Karpas-422 (cell line): Measurements from ENCODE around the gene ANKRD13D. TPM values are rescaled to one million over a fixed set of nuclear protein-coding genes. Genes with fewer than 3 reads are reported as not detected.

Experiments
- DNase-seq: peaks from one replicate; pipeline ENCODE4 v3.0.0-alpha.2; 2015
- H2AFZ ChIP-seq: fragments of 200-600 bp; sonication (generic); 2 replicates; pipeline ENCODE4 v1.6.1; 2014; ENCODE audit warnings: antibody characterized with exemption, low read length, mixed read lengths
- H3K27ac ChIP-seq: fragments of 200-600 bp; sonication (generic); 2 replicates; pipeline ENCODE4 v1.5.1; 2014; ENCODE audit warnings: mild to moderate bottlenecking, low read length, moderate library complexity
- H3K27me3 ChIP-seq: fragments of 200-600 bp; sonication (generic); 2 replicates; pipeline ENCODE4 v1.6.1; 2014; ENCODE audit warnings: low read length, mixed read lengths
- H3K36me3 ChIP-seq: fragments of 200-600 bp; sonication (generic); 2 replicates; pipeline ENCODE4 v1.6.1; 2014; ENCODE audit warnings: low read length, mixed read lengths; ENCODE audit not compliant: insufficient read depth
- H3K4me1 ChIP-seq: fragments of 200-600 bp; sonication (generic); 2 replicates; pipeline ENCODE4 v1.6.1; 2014; ENCODE audit warnings: mild to moderate bottlenecking, low read length, mixed read lengths
- H3K4me2 ChIP-seq: fragments of 200-600 bp; sonication (generic); 2 replicates; pipeline ENCODE4 v1.6.1; 2014; ENCODE audit warnings: low read length, low read depth, mild to moderate bottlenecking; ENCODE audit not compliant: poor library complexity, severe bottlenecking
- H3K4me3 ChIP-seq: fragments of 200-600 bp; sonication (generic); 2 replicates; pipeline ENCODE4 v1.5.1; 2014; ENCODE audit warnings: mild to moderate bottlenecking, antibody characterized with exemption, low read length, mixed read lengths
- H3K79me2 ChIP-seq: fragments of 200-600 bp; sonication (generic); 2 replicates; pipeline ENCODE4 v1.6.1; 2014; ENCODE audit warnings: mild to moderate bottlenecking, low read length, mixed read lengths
- H3K9ac ChIP-seq: fragments of 200-600 bp; sonication (generic); 2 replicates; pipeline ENCODE4 v1.6.0; 2014; ENCODE audit warnings: low read length
- H3K9me2 ChIP-seq: fragments of 200-600 bp; sonication (generic), shearing (Covaris generic); replicated peaks from 2 replicates; pipeline ENCODE4 v1.6.0; 2014; ENCODE audit warnings: mild to moderate bottlenecking, low read length, moderate library complexity; ENCODE audit not compliant: insufficient read depth
- H3K9me3 ChIP-seq: fragments of 300-700, 200-600 bp; sonication (generic); 2 replicates; pipeline ENCODE4 v1.6.1; 2014; ENCODE audit warnings: low read length, mixed read lengths
- H4K20me1 ChIP-seq: fragments of 200-600 bp; sonication (generic); 2 replicates; pipeline ENCODE4 v1.6.1; 2014; ENCODE audit warnings: mild to moderate bottlenecking, antibody characterized with exemption, low read length, low read depth; ENCODE audit not compliant: insufficient read depth
- total RNA-seq: library from RNA; depleted of rRNA; stranded (reverse); fragments of >200 nt; shearing (Covaris generic); gene quantifications from 2 replicates; pipeline ENCODE4 v1.2.3, GENCODE V29; 2014; ENCODE audit warnings: low replicate concordance

Gene ANKRD13D
- total RNA-seq, 1 experiment from 2014 or later, result 31.3 TPM

DNA sequence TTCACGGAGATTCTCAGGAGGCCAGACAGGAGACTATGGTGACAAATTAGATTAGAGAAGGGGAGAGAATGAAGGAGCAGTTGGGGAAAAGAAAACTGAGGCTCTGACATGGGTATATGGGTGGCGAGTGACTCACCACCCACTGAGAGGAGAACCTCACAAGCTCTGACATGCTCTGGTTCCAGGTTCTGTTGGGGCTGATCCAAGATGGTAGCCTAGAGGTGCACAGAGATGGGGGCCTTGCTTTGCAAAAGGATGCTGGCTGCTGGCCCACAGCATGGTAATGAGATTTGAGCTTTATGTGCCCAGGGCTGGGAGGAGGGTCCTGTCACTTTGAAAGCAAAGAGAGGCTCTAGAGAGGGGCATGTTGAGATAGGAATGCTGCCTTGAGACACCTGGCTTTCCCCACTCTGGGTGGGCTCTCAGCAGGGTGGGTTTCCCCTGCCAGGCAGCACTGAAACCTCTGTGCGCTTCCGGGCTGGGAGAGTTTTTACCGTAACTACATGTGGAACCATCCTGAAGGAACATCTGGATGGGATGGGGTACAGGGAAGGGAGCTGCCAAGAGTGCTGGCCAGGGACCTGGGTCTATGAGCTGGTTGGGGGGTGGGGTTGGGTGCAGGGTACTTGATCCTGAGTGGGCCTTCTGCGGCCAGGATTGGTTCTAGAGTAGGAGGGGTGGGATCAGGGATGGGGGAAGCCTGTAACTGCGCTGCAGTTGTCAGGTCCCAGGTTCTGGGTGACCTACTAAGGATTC is 24.0 kb upstream of the ANKRD13D start:
- Histone ChIP-seq H3K79me2 (peaks cover 31% of the 10 kb centered on the region), H2AFZ (no peak overlapping the region), H3K4me2 (no peak overlapping the region), H3K27ac (no peak overlapping the region), H3K9ac (no peak overlapping the region), H3K4me1 (peaks cover 40% of the 10 kb centered on the region), H3K36me3 (peaks cover 11% of the 10 kb centered on the region; the same call in 1 of the 2 replicates), H3K4me3 (no peak overlapping the region), H3K27me3 (no peaks in the 10 kb centered on the region), H4K20me1 (peaks cover 7% of the 10 kb centered on the region; the same call in 1 of the 2 replicates), H3K9me3 (no peaks in the 10 kb centered on the region), H3K9me2 (no peaks in the 10 kb centered on the region)
- DNase-seq, result no peak

DNA sequence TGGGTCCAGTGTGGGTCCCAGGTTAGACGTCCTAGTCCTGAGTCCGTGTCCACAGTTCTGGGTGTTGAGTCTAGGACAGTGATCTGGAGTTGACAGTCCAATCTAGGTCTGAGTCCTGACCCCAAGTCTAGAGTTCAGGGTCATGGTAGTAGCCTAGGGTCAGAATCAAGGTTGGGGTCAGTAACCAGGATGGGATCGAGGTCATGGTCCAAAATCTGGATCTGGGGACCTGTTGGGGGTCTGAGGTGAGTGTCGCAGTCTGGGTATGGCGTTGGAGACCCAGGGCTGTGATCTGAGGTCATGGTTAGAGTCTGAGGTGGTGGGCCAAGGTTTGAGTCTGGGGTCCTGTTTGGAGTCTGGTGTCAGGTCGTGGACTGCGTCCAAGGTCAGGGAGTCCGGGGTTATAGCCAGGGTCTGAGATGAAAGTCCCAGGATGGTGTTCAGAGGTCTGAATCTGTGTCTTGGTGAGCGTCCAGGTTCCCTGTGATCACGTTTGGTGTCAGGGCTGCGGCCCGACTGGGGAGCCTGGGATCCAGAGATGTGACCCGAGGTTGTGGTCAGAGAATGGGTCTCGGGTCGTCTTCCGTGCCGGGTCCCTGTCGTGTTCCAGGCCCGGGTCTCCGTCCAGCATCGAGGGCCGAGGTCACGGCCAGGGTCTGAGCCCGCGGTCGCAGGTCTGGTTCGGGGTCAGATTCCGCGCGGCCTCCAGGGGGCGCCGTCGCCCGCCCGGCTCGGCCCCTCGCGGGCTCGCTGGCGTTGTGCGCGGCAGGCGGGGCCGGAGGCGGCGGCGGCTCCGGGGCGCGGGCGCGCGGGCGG is 23.3 kb upstream of the ANKRD13D start:
- no peak overlapping the region for H3K27ac ChIP-seq
- H3K27me3 ChIP-seq, result no peaks in the 10 kb centered on the region
- H3K4me1 ChIP-seq, result peaks cover 48% of the 10 kb centered on the region
- peak overlapping the region; percentile 34 for H3K4me3 ChIP-seq
- H3K9ac ChIP-seq, result peak overlapping the region; percentile 46
- peak; percentile 89 for DNase-seq
- H3K9me2 ChIP-seq, result no peaks in the 10 kb centered on the region
- H3K36me3 ChIP-seq, result peaks cover 11% of the 10 kb centered on the region; the same call in 1 of the 2 replicates
- peak overlapping the region; percentile 44 for H3K4me2 ChIP-seq
- peaks cover 7% of the 10 kb centered on the region; the same call in 1 of the 2 replicates for H4K20me1 ChIP-seq
- H3K79me2 ChIP-seq, result peaks cover 39% of the 10 kb centered on the region
- H3K9me3 ChIP-seq, result no peaks in the 10 kb centered on the region
- H2AFZ ChIP-seq, result no peak overlapping the region

DNA sequence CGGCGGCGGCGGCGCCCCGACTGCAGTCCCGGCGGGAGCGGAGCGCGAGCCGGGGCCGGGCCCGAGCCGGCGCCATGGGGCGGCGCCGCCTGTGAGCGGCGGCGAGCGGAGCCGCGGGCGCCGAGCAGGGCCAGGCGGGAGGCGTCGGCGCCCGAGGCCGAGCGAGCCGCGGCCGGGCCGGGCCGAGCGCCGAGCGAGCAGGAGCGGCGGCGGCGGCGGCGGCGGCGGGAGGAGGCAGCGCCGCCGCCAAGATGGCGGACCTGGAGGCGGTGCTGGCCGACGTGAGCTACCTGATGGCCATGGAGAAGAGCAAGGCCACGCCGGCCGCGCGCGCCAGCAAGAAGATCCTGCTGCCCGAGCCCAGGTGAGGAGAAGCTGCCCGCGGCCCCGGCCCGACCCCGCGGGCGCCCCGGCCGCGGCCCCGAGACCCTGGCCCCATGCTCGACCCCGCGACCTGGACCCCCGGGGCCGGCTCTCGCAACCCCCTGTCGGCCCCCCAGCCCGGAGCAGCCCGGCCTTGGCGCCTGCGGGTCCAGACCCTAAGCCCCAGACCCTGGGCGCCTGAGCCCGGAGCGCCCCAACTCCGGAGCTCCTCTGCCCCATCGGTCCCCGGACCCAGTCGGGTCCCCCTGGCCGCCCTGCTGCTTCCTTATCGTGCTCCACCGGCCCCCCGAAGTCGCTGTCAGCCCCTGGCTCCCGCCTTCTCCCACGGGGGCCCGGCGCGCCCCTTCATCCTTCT is 22.5 kb upstream of the ANKRD13D start, which contains the start of gene GRK2:
Gene GRK2 (plus strand): TSS at position 25 of the 739 bp plus-strand sequence. CDS start 227 bp downstream, at position 252.
- DNase-seq, result peak; percentile 86

DNA sequence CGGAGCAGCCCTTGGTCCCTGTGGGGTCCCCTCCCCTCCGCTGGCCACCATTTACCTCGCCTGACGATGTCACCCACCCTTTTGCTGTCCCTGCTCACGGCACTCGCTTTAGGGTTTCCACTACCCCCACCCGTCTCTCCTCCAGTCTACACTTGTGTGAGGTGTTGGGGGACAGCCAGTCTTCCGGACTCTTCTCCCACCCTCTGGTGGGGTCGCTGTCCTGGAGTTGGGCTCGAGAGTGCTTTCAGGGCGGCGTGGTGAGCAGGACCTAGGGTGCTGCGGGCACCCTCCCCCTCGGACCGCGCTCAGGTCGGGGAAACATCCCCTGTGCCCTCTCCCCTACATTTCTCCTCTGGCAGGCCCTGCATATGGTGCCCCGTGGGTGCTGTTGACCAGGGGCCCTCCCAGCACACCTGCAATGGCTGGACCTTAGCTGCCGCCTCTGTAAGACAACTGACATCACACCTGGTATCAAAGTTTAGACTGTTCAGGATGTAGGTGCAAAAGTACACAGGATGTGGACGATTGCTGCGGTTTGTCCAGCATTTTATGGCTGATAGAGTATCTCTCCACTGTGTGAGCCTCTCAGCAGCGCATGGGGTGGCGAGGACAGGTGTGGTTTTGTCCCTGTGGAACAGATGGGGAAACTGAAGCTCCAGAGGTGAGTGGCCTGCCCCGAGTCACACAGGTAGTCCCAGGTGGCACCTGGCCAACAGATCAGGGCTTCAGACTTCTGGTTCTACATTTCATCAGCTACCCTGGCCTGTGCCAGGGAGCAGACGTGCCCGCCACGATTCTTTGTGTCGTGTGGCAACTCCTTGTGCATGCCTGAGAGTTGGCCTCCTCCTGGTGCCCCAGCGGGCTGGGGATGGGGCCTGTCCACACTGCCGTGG is 21.7 kb upstream of the ANKRD13D start:
- Histone ChIP-seq H3K79me2 (peaks cover 55% of the 10 kb centered on the region), H3K27ac (peak overlapping the region; percentile 96), H3K4me1 (peaks cover 63% of the 10 kb centered on the region), H3K9me2 (no peaks in the 10 kb centered on the region), H4K20me1 (peaks cover 7% of the 10 kb centered on the region; the same call in 1 of the 2 replicates), H3K4me3 (peak overlapping the region; percentile 87), H3K9me3 (no peaks in the 10 kb centered on the region), H2AFZ (no peak overlapping the region), H3K27me3 (no peaks in the 10 kb centered on the region), H3K36me3 (peaks cover 11% of the 10 kb centered on the region; the same call in 1 of the 2 replicates), H3K4me2 (peak overlapping the region; percentile 86), H3K9ac (peak overlapping the region; percentile 89)
- DNase-seq, result peak; percentile 64

More for the DNA sequence above, 22.5 kb upstream of the ANKRD13D start, which contains the start of gene GRK2:
- Histone ChIP-seq H3K4me2 (peak within 1 kb of the TSS; percentile 86), H3K79me2 (peaks cover 46% of the 10 kb centered on the region), H3K9me3 (no peaks in the 10 kb centered on the region), H2AFZ (no peak within 1 kb of the TSS), H3K4me3 (peak within 1 kb of the TSS; percentile 87), H3K36me3 (peaks cover 11% of the 10 kb centered on the region; the same call in 1 of the 2 replicates), H3K9me2 (no peaks in the 10 kb centered on the region), H4K20me1 (peaks cover 7% of the 10 kb centered on the region; the same call in 1 of the 2 replicates), H3K27ac (peak within 1 kb of the TSS; percentile 96), H3K27me3 (no peaks in the 10 kb centered on the region), H3K4me1 (peaks cover 56% of the 10 kb centered on the region), H3K9ac (peak within 1 kb of the TSS; percentile 89)

DNA sequence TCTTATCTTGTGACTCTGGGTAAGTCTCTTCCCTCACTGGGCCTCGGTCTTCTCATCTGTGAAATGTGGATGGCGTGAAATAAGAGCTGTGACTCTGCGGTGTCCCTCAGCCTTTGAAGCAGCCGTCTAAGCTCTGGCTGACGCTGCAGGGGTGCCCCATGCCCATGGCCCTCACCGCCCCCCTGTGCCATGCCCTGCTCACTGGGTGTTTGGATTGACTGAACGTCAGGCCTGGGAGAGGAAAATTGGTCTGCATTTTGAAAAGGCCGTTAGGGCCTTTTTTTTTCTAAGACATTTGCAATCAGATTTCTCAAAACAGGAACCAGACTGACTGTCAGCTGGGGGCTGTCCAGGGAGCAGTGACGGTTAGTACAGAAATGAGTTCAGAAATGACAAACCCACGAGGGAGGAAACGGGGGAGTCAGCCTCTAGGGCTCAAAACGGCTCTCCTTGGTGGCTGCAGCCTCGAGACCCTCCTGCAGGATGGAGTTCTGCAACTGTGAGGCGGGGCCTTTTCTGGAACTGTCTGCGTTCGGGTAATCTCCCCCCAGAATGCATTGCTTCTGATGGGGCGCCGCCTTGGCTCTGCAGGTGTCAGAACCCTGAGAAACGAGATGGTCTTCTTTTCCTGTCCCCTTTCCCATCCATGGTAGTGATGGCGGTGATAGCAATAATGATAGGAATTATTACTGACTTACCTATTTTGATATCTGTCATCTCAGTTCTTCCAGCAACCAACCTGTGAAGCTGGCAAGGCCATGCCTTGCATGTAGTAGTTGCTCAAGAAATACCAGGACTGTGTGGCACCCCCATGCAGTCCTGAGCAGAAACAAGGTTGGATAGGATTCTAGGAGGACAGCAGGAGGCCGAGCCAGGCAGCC is 20.8 kb upstream of the ANKRD13D start:
- H3K4me1 ChIP-seq, result peaks cover 65% of the 10 kb centered on the region
- peak overlapping the region; percentile 87 for H3K4me3 ChIP-seq
- no peaks in the 10 kb centered on the region for H3K9me2 ChIP-seq
- peaks cover 63% of the 10 kb centered on the region for H3K79me2 ChIP-seq
- peak overlapping the region; percentile 89 for H3K9ac ChIP-seq
- H4K20me1 ChIP-seq, result peaks cover 7% of the 10 kb centered on the region; the same call in 1 of the 2 replicates
- no peak overlapping the region for H2AFZ ChIP-seq
- no peaks in the 10 kb centered on the region for H3K9me3 ChIP-seq
- peak overlapping the region; percentile 96 for H3K27ac ChIP-seq
- DNase-seq, result peak; percentile 89
- H3K36me3 ChIP-seq, result peaks cover 11% of the 10 kb centered on the region; the same call in 1 of the 2 replicates
- no peaks in the 10 kb centered on the region for H3K27me3 ChIP-seq
- peak overlapping the region; percentile 86 for H3K4me2 ChIP-seq

DNA sequence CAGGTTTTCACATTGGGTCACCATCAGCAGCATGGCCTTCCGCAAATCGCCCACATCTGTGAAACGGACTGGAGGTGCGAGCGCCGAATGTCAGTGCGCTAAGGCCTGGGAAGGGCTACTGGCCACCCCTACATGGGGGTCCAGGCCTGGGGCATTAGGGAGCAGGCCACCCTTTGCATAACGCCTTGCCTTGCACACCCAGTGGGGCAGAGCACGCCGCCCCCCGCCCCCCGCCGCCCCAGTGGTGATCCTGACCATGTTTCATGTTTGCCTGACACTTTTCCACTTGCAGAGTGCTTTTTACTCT is 20.2 kb upstream of the ANKRD13D start:
- Histone ChIP-seq H3K9me2 (no peaks in the 10 kb centered on the region), H2AFZ (no peak overlapping the region), H3K9ac (peak overlapping the region; percentile 89), H3K27me3 (no peaks in the 10 kb centered on the region), H3K36me3 (peaks cover 11% of the 10 kb centered on the region; the same call in 1 of the 2 replicates), H3K4me2 (peak overlapping the region; percentile 86), H3K79me2 (peaks cover 69% of the 10 kb centered on the region), H3K9me3 (no peaks in the 10 kb centered on the region), H3K4me1 (peaks cover 71% of the 10 kb centered on the region), H3K27ac (peak overlapping the region; percentile 96), H4K20me1 (peaks cover 7% of the 10 kb centered on the region; the same call in 1 of the 2 replicates), H3K4me3 (peak overlapping the region; percentile 87; the same call in 1 of the 2 replicates)
- no peak for DNase-seq
